SU-DHL-6 (cell line): ENCODE results near the gene PHACTR1.

Experiments used
- H2AFZ ChIP-seq: fragments of 200-600 bp; sonication (generic); 2 replicates; pipeline ENCODE4 v1.6.1; 2014; ENCODE audit warnings: low read depth, mild to moderate bottlenecking, moderate library complexity, mixed read lengths, antibody characterized with exemption, low read length; ENCODE audit not compliant: severe bottlenecking
- H3F3A ChIP-seq: fragments of 200-600 bp; shearing (Covaris generic); 2 replicates; pipeline ENCODE4 v1.6.0; 2016; ENCODE audit warnings: antibody characterized with exemption, mild to moderate bottlenecking; ENCODE audit not compliant: insufficient read depth
- H3K27ac ChIP-seq: fragments of 200-600 bp; sonication (generic); 2 replicates; pipeline ENCODE4 v1.5.1; 2016; ENCODE audit warnings: low read depth, mild to moderate bottlenecking, low read length, moderate library complexity, mixed read lengths
- H3K27me3 ChIP-seq: fragments of 200-600 bp; sonication (generic), shearing (Covaris generic); 2 replicates; pipeline ENCODE4 v1.6.0; 2014; ENCODE audit warnings: mild to moderate bottlenecking, low read length
- H3K36me3 ChIP-seq: fragments of 200-600 bp; sonication (generic); 2 replicates; pipeline ENCODE4 v1.6.1; 2014; ENCODE audit warnings: mild to moderate bottlenecking, low read length, mixed read lengths
- H3K4me2 ChIP-seq: fragments of 300-600, 200-600 bp; shearing (Covaris generic), sonication (generic); 2 replicates; pipeline ENCODE4 v1.6.0; 2014; ENCODE audit warnings: low read length, low read depth, mild to moderate bottlenecking; ENCODE audit not compliant: poor library complexity, severe bottlenecking
- H3K4me3 ChIP-seq: fragments of 200-600 bp; sonication (generic); 2 replicates; pipeline ENCODE4 v1.5.1; 2014; ENCODE audit warnings: antibody characterized with exemption, low read length, mild to moderate bottlenecking, mixed read lengths; ENCODE audit not compliant: insufficient read depth, poor library complexity, severe bottlenecking
- H3K79me2 ChIP-seq: fragments of 200-600 bp; sonication (generic); 2 replicates; pipeline ENCODE4 v1.6.1; 2014; ENCODE audit warnings: mild to moderate bottlenecking, low read length, moderate library complexity; ENCODE audit not compliant: insufficient read depth
- H3K9ac ChIP-seq: fragments of 200-600 bp; sonication (generic); 2 replicates; pipeline ENCODE4 v1.7.0; 2014; ENCODE audit warnings: mild to moderate bottlenecking, low read length
- H3K9me2 ChIP-seq: fragments of 200-600 bp; sonication (generic); replicated peaks from 2 replicates; pipeline ENCODE4 v1.6.1; 2014; ENCODE audit warnings: low read length; ENCODE audit not compliant: insufficient read depth
- H3K9me3 ChIP-seq: fragments of 200-600 bp; sonication (generic); 2 replicates; pipeline ENCODE4 v1.6.1; 2014; ENCODE audit warnings: low read length, mixed read lengths; ENCODE audit not compliant: insufficient read depth
- H4K20me1 ChIP-seq: fragments of 200-600 bp; sonication (generic); 2 replicates; pipeline ENCODE4 v1.6.1; 2014; ENCODE audit warnings: low read depth, mild to moderate bottlenecking, antibody characterized with exemption, low read length, moderate library complexity, mixed read lengths
- EZH2phosphoT487 ChIP-seq: fragments of 200-600 bp; sonication (generic), shearing (Covaris generic); conservative IDR thresholded peaks from 2 replicates; pipeline ENCODE4 v1.6.1; 2018; ENCODE audit warnings: mild to moderate bottlenecking, antibody characterized with exemption, low read length, moderate library complexity, mixed read lengths
- TF ChIP-seq, protein P1 (sequence below): fragments of 200-600 bp; sonication (generic); IDR thresholded peaks from one replicate; pipeline ENCODE4 v1.5.1; 2017; ENCODE audit warnings: antibody characterized with exemption, mild to moderate bottlenecking, low read length, moderate library complexity; ENCODE audit not compliant: insufficient read depth, poor library complexity, severe bottlenecking

The PHACTR1 gene

DNA sequence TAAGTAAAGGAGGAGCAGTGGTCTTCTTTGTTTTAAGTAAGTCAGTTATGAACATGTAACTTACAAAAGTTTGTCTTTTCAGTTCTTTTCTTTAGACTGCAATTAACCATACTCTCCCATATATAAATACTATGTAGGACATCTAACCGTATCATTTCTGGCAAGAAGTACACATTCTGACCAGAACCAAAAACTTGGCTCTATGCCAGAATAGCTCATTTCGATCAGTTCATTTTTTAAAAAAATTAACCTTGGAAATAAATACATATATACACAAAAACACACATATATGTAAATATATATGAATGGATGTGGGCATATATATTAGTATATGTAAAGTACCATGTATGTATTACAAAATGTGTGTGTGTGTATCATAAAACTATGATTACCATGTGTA is 145.0 kb downstream of the PHACTR1 start:
- Histone ChIP-seq H3K4me2 (no peak overlapping the region), H3K9me2 (no peaks in the 10 kb centered on the region), H3K9me3 (no peaks in the 10 kb centered on the region), H3K9ac (no peak overlapping the region), H3K27me3 (no peaks in the 10 kb centered on the region), H2AFZ (no peak overlapping the region), H3K36me3 (no peaks in the 10 kb centered on the region), H3K27ac (no peak overlapping the region), H3K4me3 (no peak overlapping the region), H3K79me2 (no peaks in the 10 kb centered on the region), H3F3A (no peaks in the 10 kb centered on the region), H4K20me1 (no peaks in the 10 kb centered on the region)
- TF ChIP-seq EZH2phosphoT487 = no peak
- TF ChIP-seq, protein P1, sequence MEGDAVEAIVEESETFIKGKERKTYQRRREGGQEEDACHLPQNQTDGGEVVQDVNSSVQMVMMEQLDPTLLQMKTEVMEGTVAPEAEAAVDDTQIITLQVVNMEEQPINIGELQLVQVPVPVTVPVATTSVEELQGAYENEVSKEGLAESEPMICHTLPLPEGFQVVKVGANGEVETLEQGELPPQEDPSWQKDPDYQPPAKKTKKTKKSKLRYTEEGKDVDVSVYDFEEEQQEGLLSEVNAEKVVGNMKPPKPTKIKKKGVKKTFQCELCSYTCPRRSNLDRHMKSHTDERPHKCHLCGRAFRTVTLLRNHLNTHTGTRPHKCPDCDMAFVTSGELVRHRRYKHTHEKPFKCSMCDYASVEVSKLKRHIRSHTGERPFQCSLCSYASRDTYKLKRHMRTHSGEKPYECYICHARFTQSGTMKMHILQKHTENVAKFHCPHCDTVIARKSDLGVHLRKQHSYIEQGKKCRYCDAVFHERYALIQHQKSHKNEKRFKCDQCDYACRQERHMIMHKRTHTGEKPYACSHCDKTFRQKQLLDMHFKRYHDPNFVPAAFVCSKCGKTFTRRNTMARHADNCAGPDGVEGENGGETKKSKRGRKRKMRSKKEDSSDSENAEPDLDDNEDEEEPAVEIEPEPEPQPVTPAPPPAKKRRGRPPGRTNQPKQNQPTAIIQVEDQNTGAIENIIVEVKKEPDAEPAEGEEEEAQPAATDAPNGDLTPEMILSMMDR = no peak

DNA sequence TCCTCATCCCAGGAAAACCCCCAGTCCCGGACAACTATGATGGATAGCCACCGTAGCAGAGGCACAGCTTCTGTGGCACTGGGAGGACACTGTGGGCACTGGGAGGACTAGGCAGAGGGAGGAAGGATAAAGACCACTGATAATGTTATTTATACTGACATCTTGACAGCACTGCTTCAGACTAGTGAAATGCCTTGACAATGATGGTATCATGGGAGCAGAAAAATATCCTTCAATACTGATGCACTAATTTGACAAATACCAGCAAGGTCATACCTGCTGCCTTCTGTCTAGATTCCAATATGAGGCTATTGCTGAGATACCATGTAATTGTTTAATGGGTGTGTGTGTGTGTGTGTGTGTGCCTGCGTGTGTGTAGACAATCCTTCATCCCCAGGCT is 148.6 kb downstream of the PHACTR1 start:
- Histone ChIP-seq H3K9me3 (no peaks in the 10 kb centered on the region), H3K36me3 (no peaks in the 10 kb centered on the region), H3K27ac (no peak overlapping the region), H3K9me2 (no peaks in the 10 kb centered on the region), H3K4me2 (no peak overlapping the region), H3K4me3 (no peak overlapping the region), H2AFZ (no peak overlapping the region), H3K79me2 (no peaks in the 10 kb centered on the region), H3K27me3 (no peaks in the 10 kb centered on the region), H3K9ac (no peak overlapping the region), H4K20me1 (no peaks in the 10 kb centered on the region), H3F3A (no peaks in the 10 kb centered on the region)
- TF ChIP-seq EZH2phosphoT487 = no peak
- TF ChIP-seq, protein P1 = no peak

DNA sequence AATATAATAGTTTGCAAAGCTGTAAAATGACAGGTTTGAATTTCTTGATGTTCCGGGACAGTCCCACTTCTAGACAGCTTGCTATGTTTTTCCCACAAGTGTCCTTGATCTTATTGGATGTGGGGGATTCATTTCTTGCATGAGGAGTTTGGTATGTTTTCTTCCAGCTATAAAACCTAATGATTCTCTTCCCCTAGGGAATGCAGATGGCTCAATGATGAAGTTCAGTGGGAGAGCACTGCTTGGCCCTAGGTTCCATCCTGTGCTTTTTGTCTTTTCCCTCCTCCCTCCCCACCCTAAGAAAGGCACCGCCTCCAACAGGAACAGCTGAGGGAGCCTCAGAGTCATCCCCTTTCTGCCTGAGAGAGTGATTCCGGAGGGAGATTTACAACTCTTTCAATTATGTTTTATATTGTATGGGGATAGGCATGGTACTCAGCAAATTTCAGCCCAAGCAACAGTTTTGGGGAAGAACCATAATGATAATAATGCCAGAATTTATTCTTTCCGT is 149.2 kb downstream of the PHACTR1 start:
- Histone ChIP-seq H4K20me1 (no peaks in the 10 kb centered on the region), H3K4me2 (no peak overlapping the region), H3K9me2 (no peaks in the 10 kb centered on the region), H3K27ac (no peak overlapping the region), H3K9me3 (no peaks in the 10 kb centered on the region), H3K9ac (no peak overlapping the region), H3F3A (no peaks in the 10 kb centered on the region), H3K79me2 (no peaks in the 10 kb centered on the region), H2AFZ (no peak overlapping the region), H3K27me3 (no peaks in the 10 kb centered on the region), H3K36me3 (no peaks in the 10 kb centered on the region), H3K4me3 (no peak overlapping the region)
- TF ChIP-seq, protein P1 = no peak
- no peak for TF ChIP-seq EZH2phosphoT487
